Measurements from ENCODE around the gene INCA1.
A peak's percentile ranks its signal among the peaks of the same experiment; 100 is the strongest.

INCA1 gene

GRCh38 chr17:5003214-5003867 lies 6.0 kb upstream of the INCA1 start:
- no peak overlapping the region for H2AFZ ChIP-seq (ENCODE audit: low read length, unreplicated experiment)
- peaks cover 15% of the 10 kb centered on the region for H3K4me1 ChIP-seq (ENCODE audit: control insufficient read depth, insufficient read depth, low read length, unreplicated experiment)
- no peaks in the 10 kb centered on the region for H3K27me3 ChIP-seq (ENCODE audit: insufficient read depth, low read length)
- no peak overlapping the region for H3K27ac ChIP-seq (ENCODE audit: low read depth, low read length)
- peaks cover 33% of the 10 kb centered on the region for H3K79me2 ChIP-seq (ENCODE audit: control insufficient read depth, insufficient read depth, low read length, unreplicated experiment)
- H3K4me3 ChIP-seq (ENCODE audit: low read depth, low read length), result no peak overlapping the region
- peaks cover 46% of the 10 kb centered on the region for H3K36me3 ChIP-seq (ENCODE audit: insufficient read depth, low read length)

- peaks cover 15% of the 10 kb centered on the region for H3K4me1 ChIP-seq (ENCODE audit: control insufficient read depth, insufficient read depth, low read length, unreplicated experiment)
- peaks cover 42% of the 10 kb centered on the region for H3K36me3 ChIP-seq (ENCODE audit: insufficient read depth, low read length)
- H3K27me3 ChIP-seq (ENCODE audit: insufficient read depth, low read length), result no peaks in the 10 kb centered on the region
- no peak overlapping the region for H3K27ac ChIP-seq (ENCODE audit: low read depth, low read length)
- H2AFZ ChIP-seq (ENCODE audit: low read length, unreplicated experiment), result no peak overlapping the region
- H3K79me2 ChIP-seq (ENCODE audit: control insufficient read depth, insufficient read depth, low read length, unreplicated experiment), result peaks cover 38% of the 10 kb centered on the region
- H3K4me3 ChIP-seq (ENCODE audit: low read depth, low read length), result no peak overlapping the region
Observed at GRCh38 chr17:5002121-5002788, 4.9 kb upstream of the INCA1 start.

- H3K27ac ChIP-seq (ENCODE audit: low read depth, low read length), result no peak overlapping the region
- peaks cover 19% of the 10 kb centered on the region for H3K4me1 ChIP-seq (ENCODE audit: control insufficient read depth, insufficient read depth, low read length, unreplicated experiment)
- H3K27me3 ChIP-seq (ENCODE audit: insufficient read depth, low read length), result no peaks in the 10 kb centered on the region
- peak overlapping the region; percentile 21; the same call in 1 of the 2 replicates for H3K4me3 ChIP-seq (ENCODE audit: low read depth, low read length)
- peaks cover 38% of the 10 kb centered on the region for H3K79me2 ChIP-seq (ENCODE audit: control insufficient read depth, insufficient read depth, low read length, unreplicated experiment)
- H2AFZ ChIP-seq (ENCODE audit: low read length, unreplicated experiment), result no peak overlapping the region
- H3K36me3 ChIP-seq (ENCODE audit: insufficient read depth, low read length), result peaks cover 35% of the 10 kb centered on the region
Observed at GRCh38 chr17:5000237-5000639, 2.9 kb upstream of the INCA1 start.

- H2AFZ ChIP-seq (ENCODE audit: low read length, unreplicated experiment), result no peak overlapping the region
- no peak overlapping the region for H3K27ac ChIP-seq (ENCODE audit: low read depth, low read length)
- H3K27me3 ChIP-seq (ENCODE audit: insufficient read depth, low read length), result no peaks in the 10 kb centered on the region
- peak overlapping the region; percentile 98 for H3K4me3 ChIP-seq (ENCODE audit: low read depth, low read length)
- H3K79me2 ChIP-seq (ENCODE audit: control insufficient read depth, insufficient read depth, low read length, unreplicated experiment), result peaks cover 38% of the 10 kb centered on the region
- peaks cover 28% of the 10 kb centered on the region; the same call in 1 of the 2 replicates for H3K36me3 ChIP-seq (ENCODE audit: insufficient read depth, low read length)
- H3K4me1 ChIP-seq (ENCODE audit: control insufficient read depth, insufficient read depth, low read length, unreplicated experiment), result peaks cover 19% of the 10 kb centered on the region
Observed at GRCh38 chr17:4999430-5000093, 2.2 kb upstream of the INCA1 start.

- H3K27me3 ChIP-seq (ENCODE audit: insufficient read depth, low read length), result no peaks in the 10 kb centered on the region
- peaks cover 38% of the 10 kb centered on the region for H3K79me2 ChIP-seq (ENCODE audit: control insufficient read depth, insufficient read depth, low read length, unreplicated experiment)
- H3K27ac ChIP-seq (ENCODE audit: low read depth, low read length), result no peak overlapping the region
- peaks cover 19% of the 10 kb centered on the region for H3K4me1 ChIP-seq (ENCODE audit: control insufficient read depth, insufficient read depth, low read length, unreplicated experiment)
- H3K36me3 ChIP-seq (ENCODE audit: insufficient read depth, low read length), result peaks cover 22% of the 10 kb centered on the region; the same call in 1 of the 2 replicates
- H3K4me3 ChIP-seq (ENCODE audit: low read depth, low read length), result peak overlapping the region; percentile 98
- H2AFZ ChIP-seq (ENCODE audit: low read length, unreplicated experiment), result no peak overlapping the region
Observed at GRCh38 chr17:4998732-4999429, 1.6 kb upstream of the INCA1 start.

GRCh38 chr17:4998027-4998731 lies 857 bp upstream of the INCA1 start:
- peak overlapping the region; percentile 91 for H2AFZ ChIP-seq (ENCODE audit: low read length, unreplicated experiment)
- no peaks in the 10 kb centered on the region for H3K27me3 ChIP-seq (ENCODE audit: insufficient read depth, low read length)
- H3K36me3 ChIP-seq (ENCODE audit: insufficient read depth, low read length), result peaks cover 15% of the 10 kb centered on the region; the same call in 1 of the 2 replicates
- H3K27ac ChIP-seq (ENCODE audit: low read depth, low read length), result peak overlapping the region; percentile 39; the same call in 1 of the 2 replicates
- H3K79me2 ChIP-seq (ENCODE audit: control insufficient read depth, insufficient read depth, low read length, unreplicated experiment), result peaks cover 38% of the 10 kb centered on the region
- H3K4me3 ChIP-seq (ENCODE audit: low read depth, low read length), result peak overlapping the region; percentile 98
- peaks cover 19% of the 10 kb centered on the region for H3K4me1 ChIP-seq (ENCODE audit: control insufficient read depth, insufficient read depth, low read length, unreplicated experiment)

- no peak overlapping the region for H2AFZ ChIP-seq (ENCODE audit: low read length, unreplicated experiment)
- no peak overlapping the region for H3K27ac ChIP-seq (ENCODE audit: low read depth, low read length)
- peaks cover 13% of the 10 kb centered on the region for H3K4me1 ChIP-seq (ENCODE audit: control insufficient read depth, insufficient read depth, low read length, unreplicated experiment)
- H3K79me2 ChIP-seq (ENCODE audit: control insufficient read depth, insufficient read depth, low read length, unreplicated experiment), result peaks cover 17% of the 10 kb centered on the region
- H3K4me3 ChIP-seq (ENCODE audit: low read depth, low read length), result no peak overlapping the region
- H3K36me3 ChIP-seq (ENCODE audit: insufficient read depth, low read length), result no peaks in the 10 kb centered on the region
- no peaks in the 10 kb centered on the region for H3K27me3 ChIP-seq (ENCODE audit: insufficient read depth, low read length)
Observed at GRCh38 chr17:4994081-4994595, 3.2 kb downstream of the INCA1 start.

- Histone ChIP-seq H2AFZ (ENCODE audit: low read length, unreplicated experiment) (peak overlapping the region; percentile 88), H3K4me3 (ENCODE audit: low read depth, low read length) (peak overlapping the region; percentile 80), H3K4me1 (ENCODE audit: control insufficient read depth, insufficient read depth, low read length, unreplicated experiment) (peaks cover 28% of the 10 kb centered on the region), H3K27me3 (ENCODE audit: insufficient read depth, low read length) (no peaks in the 10 kb centered on the region), H3K79me2 (ENCODE audit: control insufficient read depth, insufficient read depth, low read length, unreplicated experiment) (peaks cover 18% of the 10 kb centered on the region), H3K36me3 (ENCODE audit: insufficient read depth, low read length) (no peaks in the 10 kb centered on the region), H3K27ac (ENCODE audit: low read depth, low read length) (peak overlapping the region; percentile 46)
Observed at GRCh38 chr17:4987767-4988567, 9.4 kb downstream of the INCA1 start.

- Histone ChIP-seq H3K4me3 (ENCODE audit: low read depth, low read length) (peak within 1 kb of the TSS; percentile 80), H3K27me3 (ENCODE audit: insufficient read depth, low read length) (no peaks in the 10 kb centered on the region), H3K36me3 (ENCODE audit: insufficient read depth, low read length) (no peaks in the 10 kb centered on the region), H3K79me2 (ENCODE audit: control insufficient read depth, insufficient read depth, low read length, unreplicated experiment) (peaks cover 18% of the 10 kb centered on the region), H3K27ac (ENCODE audit: low read depth, low read length) (peak within 1 kb of the TSS; percentile 46), H2AFZ (ENCODE audit: low read length, unreplicated experiment) (peak within 1 kb of the TSS; percentile 88), H3K4me1 (ENCODE audit: control insufficient read depth, insufficient read depth, low read length, unreplicated experiment) (peaks cover 37% of the 10 kb centered on the region)
Observed at GRCh38 chr17:4986951-4987766, 10.2 kb downstream of the INCA1 start, which contains the start of gene CAMTA2. Gene CAMTA2, minus strand, starts transcription at chr17:4987675. Its CDS starts 1,453 bp downstream, at chr17:4986222.
